MM.1S (cell line): ENCODE measurements around the gene CASP10.

Source experiments
- CTCF ChIP-seq: fragments of 300-600 bp; sonication (generic); IDR thresholded peaks from 2 replicates; pipeline ENCODE4 v1.5.1; 2016; ENCODE audit warnings: antibody characterized with exemption, low read length, mixed read lengths
- EZH2 ChIP-seq: fragments of 300-600 bp; sonication (generic); optimal IDR thresholded peaks from 2 replicates; pipeline ENCODE3; 2017; ENCODE audit warnings: low read depth, mild to moderate bottlenecking, antibody characterized with exemption, low read length, mixed read lengths
- EZH2phosphoT487 ChIP-seq: fragments of 300-600 bp; sonication (generic); IDR thresholded peaks from 2 replicates; pipeline ENCODE4 v1.6.1; 2018; ENCODE audit warnings: antibody characterized with exemption, low read length

- TF ChIP-seq CTCF (no peak), EZH2phosphoT487 (no peak), EZH2 (no peak)
Measured at GRCh38 chr2:201275069-201275468, 92.1 kb downstream of the CASP10 start.
